AG08396 (cell line): ENCODE results near the gene RNF223.
A peak's percentile ranks its signal among the peaks of the same experiment; 100 is the strongest.
"Not testable (repeated sequence)": the region's sequence is repeated elsewhere in the genome, so short reads cannot be mapped to it uniquely, and the experiment has no call there.

Experiments
- DNase-seq: peaks from one replicate; pipeline ENCODE4 v3.0.0; 2012; ENCODE audit warnings: low spot score, mixed read lengths

The RNF223 gene

DNA sequence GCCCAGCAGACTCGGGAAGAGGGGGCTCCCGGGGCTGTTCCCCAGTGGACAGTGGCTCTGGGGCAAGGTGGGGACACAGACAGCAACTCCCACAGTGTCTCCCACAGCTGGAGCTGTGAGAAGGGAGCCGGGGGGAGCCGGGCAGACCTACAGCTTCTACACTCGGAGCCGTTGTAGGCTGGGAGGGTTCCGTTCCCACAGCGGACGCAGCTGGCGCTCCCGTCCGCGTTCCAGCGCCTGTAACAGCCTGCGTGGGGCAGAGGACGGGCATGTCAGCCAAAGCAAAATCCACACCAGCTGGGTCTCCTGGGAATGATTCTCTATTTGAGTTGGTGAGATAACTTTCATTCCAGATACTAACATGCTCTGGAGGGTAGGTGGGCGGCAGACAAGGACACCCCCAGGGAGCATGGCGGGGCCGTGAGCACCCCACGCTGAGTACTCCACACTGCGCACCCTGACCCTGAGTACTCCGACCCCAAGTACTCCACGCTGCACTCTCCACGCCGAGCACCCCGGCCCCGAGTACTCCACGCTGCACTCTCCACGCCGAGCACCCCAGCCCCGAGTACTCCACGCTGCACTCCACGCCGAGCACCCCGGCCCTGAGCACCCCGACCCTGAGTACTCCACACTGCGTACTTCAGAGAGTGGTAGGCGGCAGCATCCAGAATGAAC lies 13.4 kb upstream of the RNF223 start:
- DNase-seq = peak; percentile 9

DNA sequence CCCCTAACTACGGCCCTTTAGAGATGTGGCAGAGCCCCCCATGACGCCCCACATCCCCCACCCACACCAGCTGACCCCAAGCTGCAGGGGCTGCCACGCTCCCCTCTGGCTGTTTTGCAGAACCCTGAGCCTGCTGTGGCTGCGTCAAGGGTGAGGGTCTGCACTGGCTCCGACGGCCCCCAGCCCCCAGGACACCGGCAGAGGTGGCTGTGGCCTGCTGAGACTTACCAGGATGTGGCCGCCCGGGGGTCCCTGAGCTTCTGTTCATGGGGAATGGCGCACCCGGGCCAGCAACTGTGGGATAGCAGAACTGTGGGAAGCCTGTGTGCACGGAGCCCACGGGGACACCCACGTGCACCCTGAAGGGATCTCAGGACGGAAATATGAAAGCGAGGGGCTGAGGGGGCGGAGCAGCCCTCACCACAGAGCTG lies 12.8 kb upstream of the RNF223 start:
- DNase-seq = no peak

DNA sequence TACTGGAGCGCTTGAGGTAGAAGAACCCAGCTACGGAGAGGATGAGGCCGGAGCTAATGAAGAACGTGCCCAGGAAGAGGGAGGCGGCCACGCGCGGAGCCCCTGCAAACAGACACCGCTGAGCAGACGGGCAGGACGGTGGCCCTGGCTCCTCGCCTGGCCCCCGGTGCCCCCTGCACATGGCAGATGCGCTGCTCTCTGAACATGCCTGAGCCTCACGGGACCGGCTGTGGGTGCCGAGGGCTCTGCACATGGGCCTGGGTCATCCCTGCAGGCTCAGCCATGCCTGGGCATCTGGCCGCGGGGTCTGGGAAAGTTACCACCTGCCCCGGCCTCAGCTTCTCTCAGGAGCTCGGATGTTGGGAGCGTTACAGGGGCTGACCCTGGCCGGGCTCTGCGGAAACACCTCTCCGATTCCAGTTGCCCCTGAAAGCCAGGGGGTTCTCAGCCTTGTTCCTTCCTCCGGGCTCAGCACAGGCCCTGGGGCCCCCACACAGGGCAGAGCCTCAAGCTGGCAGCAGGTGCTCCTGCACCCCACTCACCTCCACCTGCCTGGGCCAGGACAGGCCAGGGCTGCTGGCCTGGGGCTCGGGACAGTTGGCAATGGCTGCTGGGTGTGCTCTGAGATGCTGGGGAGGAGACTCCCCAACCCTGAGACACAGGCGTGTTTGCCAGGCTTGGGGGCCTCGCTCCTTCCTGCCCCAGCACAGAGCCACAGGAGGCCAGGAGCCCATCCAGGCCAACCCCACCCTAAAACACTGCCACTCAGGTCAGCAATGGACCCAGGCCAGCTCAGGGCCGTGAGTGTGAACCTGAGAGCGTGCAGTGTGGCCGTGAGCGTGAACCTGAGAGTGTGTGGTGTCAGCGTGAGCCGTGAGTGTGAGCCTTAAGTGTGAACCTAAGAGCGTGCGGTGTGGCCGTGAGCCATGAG lies 12.1 kb upstream of the RNF223 start:
- DNase-seq = no peak

DNA sequence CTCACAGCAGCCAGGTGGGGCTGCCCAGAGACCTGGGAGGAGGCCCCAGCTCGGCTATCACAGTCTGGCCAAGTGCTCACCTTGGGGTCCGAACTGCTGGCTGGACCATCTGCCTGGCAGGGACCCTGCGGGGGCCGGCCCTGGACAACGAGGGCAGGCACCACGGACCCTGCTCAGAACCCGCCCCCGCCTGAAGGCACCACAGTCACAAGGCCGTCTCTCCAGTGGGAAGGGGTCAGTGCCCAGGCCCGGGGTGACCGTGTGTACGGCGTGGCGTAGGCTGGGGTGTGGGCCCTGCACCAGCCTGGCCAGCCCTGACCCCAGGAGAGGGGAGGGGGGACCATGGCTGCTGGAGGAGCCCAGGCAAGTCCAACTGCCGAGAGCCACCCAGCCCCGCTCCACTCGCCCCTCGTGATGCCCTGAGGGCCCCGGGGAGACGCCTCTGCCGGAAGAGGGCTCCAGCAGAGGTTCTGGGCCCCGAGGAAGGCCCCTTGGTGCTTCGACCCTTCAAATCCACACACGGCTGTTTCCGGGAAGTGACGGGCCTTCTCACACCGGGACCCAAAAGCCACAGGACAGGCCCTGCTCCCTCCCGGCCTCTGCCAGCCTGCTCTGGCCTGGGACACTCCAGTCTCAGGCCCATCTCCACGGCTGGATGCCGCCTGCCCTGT lies 11.2 kb upstream of the RNF223 start:
- no peak for DNase-seq

DNA sequence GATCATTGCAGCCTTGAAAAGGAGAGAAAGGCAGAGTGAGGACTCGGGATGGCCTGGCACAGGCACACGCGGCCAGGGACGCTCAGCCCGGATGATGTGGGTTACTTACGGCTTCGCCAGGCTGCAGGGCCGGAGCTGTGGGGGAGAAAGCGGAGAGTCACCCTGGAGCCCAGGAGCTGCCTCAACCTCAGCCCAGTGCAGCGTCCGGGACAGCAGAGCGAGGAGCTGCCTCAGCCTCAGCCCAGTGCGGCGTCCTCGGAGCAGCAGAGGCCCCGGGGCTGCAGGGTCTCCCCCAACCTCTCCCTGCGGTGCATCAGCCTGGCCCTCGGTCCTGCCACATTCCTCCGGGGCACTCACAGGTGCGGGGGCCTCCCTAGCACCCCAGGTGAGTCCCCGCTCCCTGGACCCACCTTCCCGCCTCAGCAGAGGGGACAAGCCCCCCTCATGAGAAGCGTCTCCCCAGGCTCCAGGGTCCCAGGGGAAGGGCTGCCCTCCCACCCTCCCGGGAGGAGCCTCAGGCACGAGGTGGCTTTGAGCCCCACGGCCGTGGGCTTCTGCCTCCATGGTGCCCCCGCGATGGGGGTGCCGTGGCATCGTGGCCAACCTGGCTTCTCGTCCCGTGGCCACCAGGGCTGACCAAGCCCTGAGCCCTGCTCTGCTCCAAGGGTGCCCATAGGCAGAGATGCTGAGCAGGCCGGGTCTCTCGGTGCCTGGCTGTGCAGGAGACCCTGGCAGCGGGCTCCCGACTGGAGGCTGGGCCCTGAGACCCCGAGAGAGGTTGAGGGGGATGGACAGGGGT lies 10.5 kb upstream of the RNF223 start:
- DNase-seq = no peak

DNA sequence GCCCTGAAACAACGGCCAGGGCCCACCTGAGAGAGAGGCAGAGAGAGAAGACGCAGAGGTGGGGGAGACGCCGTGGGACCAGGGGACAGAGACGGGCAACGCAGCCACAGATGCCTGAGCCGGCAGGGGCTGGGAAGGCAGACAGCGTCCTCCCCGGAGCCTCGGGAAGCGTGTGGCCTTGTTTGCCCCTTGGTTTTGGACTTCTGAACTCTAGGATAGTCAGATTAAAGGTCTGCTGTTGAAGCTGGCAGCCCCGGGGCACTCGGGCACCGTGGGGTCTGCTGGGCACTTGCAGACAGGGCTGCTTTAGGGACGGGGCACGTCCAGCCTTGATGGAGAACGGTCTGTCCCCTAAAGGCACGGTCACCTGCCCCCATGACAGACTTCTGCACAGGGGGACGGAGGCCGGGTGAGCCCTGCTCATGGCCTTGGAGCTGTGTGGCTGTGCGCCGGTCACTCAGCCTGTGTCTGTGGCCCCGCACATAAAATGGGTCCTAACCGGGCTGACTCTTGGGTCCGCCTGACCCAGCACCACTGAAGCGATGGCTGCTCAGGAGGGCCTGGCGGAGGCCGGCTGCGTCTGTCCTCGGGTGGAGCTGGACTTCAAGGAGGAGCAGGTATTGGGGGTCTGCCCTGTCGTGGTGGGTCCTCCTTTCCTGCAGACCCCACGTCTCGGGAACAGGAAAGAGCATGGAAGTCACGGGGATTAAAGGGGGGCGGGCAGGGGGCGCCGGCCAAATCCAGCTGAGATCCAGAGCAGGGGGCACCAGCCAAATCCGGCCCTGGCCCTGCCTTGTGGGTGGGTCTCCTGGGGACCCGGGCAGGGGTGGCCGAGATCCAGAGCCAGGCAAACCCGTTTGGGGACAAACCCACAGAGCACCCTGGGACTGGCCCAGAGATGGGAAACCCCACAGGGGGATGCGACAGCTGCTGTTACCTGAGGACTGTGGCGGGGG lies 9.6 kb upstream of the RNF223 start:
- DNase-seq = no peak

DNA sequence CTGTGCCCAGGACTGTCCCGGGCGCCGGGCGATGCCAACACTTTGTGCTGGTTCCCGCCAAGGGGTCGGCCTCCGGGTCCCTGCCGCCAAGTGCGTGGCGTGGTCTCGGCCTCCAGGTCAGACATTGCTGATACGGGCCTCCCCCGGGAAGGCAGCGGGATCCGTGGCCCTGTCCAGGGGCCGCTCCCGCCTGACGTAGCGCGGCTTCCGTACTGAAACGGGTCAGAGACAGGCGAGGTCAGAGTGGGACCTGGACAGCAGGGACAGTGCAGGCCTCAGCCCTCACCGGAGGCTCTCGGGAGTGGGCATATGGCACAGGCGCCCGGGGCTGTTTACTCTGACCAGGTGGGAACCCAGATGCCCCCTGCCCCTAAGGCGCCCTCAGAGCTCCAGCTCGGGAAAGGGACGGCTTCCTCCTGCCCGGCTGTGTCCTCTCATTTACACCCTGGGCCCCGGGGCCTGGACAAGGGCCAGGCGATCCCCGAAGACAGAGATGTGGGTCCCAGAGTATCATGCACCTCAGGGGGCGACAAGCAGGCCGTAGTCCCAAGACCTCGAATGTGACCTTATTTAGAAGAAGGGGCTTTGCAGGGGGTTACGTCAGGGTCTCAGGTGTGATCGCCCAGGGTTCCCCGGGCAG lies 8.8 kb upstream of the RNF223 start:
- DNase-seq = no peak

DNA sequence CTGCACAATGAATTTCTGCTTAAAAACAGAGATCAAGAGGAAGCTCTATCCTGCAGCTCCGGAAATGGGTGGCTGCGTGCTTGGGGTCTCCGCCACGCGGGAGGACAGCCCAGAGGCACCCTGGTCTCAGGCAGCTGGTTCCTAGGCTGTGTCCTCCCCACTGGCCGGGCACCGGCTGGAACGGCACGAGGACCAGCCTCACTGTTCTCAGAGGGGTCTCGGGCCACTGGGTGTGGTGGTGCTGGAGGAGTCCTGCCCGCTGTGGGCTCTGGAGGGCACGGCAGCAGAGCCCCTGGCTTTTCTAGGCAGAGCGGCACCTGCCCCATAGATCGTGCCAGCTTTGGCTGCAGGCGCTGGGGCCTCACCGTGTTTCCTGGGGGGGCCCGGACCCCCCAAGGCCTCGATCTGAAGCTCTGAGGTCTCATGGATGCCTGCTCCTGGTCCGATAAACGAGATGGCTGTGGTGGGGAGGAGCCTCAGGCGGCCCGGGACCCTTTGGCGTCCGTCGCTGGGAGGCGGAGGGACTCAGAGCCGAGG lies 8.2 kb upstream of the RNF223 start:
- DNase-seq = no peak

DNA sequence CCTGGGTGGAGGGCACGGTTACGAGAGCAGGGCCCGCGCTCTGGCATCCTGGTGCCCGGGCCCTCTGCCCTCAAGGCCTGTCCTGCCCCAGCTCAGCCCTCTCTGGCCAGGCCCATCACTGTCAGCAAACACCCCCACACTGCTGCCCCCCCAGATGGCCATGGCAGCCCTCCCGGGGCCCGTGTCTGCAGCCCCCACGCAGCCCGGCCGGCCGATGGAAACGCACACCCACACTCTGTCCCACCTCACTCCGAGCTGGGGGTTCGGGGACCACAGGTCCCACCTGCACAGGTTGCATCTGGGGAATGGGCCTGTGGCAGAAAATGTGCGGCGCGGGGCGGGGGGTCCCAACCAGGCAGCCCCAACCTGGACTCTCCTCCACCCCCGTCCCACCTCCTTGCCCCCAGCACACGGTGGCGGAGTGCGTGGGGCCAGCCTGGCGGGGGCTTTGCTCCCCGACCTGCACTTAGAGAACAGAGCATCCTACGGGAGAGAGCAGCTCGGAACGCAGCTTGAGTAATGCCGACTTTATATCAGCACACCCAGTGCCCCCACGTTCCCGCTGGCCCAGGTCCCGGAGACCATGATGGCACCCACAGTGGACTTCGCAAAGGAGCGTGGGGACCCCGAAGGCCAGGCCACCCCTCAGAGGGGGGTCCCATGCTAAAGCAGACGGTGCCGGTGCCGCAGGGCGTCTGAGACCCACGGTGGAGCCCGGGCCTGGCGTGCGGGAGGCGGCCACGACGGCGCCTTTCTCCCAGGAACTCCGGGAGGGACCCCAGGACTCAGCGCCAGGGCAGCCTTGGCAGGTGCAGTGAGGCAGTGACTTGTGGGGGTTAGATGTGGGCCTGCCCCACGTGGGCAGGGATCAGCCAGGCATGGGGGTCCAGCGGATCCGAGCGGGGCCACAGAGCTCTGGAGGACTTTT lies 7.5 kb upstream of the RNF223 start:
- no peak for DNase-seq

DNA sequence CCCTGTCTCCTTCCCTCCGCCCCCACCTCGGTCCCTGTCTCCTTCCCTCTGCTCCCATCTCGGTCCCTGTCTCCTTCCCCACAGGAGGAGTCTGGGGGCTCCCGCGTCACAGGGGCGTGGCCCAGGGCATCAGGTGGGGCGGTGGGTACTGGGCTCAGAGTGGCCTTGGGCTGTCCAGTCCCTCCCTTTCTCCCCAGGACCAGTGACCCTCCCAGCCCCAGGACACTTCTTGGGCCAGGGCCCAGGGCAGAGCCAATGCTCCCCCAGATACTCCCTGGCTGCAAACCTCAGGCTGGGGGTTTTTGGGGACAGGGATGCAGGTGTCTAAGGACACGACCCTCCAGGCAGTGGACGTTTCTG lies 6.8 kb upstream of the RNF223 start:
- no peak for DNase-seq

DNA sequence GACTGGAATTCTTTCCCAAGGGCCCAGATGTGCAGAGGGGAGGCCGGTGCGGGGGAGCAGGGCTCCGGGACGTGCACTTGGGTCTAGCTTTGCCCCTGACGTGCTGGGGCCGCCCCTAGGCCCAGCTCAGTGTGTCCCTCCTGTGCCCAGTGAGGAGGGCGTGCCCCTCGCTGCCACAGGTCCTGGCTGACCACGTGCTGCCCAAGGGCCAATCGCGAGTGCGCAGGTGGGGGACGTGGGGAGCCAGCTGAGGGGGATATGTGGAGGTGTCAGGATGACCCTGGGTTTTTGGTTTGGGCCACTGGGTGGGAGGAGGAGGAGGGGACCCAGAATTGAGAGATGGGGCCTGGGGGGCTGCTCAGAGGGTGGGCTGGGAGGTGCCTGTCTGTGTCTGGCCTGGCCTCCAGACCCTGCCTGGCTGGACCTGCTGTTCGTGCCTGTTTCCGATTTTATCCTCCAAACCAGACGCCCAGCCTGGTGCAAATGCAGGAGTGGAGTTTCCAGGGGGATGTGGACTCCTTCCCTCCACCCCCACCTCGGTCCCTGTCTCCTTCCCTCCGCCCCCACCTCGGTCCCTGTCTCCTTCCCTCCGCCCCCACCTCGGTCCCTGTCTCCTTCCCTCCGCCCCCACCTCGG lies 6.1 kb upstream of the RNF223 start:
- peak; percentile 77 for DNase-seq

DNA sequence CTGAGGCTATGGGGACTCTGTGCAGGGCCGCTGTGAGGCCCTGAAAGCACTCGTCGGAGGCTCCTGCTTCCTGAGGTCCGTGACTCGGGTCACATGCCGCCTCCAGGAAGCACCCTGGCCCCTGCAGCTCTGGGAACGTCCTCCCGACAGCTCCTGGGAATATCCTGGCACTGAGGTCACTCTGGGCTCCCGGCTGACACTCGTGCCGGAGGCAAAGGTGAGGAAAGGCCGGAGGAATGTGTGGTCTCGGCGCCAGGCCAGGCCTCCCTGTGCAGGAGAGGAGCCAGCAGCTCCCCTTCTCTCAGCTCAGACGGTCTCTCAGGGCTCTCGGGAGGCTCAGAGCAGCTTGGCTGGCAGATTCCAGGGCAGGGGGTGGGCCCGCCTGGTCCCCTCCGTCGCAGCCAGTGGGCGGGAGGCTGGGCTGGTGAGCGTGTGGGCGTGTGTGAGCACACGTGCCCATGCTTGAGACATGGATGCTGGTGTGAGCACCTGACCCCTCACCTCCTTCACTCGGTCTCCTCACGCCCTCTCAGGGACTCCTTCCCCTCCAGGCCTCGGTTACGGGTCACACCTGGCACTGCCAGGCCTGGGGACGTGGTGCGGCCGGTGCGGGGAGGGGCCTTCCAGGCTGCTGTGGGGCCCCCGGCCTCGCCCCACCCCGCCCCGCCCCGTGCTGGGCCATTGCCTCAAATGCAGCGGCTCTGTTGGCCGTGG lies 5.5 kb upstream of the RNF223 start:
- DNase-seq = peak; percentile 90

DNA sequence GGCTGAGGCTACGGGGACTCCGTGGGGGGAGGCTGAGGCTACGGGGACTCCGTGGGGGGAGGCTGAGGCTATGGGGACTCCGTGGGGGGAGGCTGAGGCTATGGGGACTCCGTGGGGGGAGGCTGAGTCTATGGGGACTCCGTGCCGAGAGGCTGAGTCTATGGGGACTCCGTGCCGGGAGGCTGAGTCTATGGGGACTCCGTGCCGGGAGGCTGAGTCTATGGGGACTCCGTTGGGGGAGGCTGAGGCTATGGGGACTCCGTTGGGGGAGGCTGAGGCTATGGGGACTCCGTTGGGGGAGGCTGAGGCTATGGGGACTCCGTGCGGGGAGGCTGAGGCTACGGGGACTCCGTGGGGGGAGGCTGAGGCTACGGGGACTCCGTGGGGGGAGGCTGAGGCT lies 3.3 kb upstream of the RNF223 start:
- DNase-seq = not testable (repeated sequence)

DNA sequence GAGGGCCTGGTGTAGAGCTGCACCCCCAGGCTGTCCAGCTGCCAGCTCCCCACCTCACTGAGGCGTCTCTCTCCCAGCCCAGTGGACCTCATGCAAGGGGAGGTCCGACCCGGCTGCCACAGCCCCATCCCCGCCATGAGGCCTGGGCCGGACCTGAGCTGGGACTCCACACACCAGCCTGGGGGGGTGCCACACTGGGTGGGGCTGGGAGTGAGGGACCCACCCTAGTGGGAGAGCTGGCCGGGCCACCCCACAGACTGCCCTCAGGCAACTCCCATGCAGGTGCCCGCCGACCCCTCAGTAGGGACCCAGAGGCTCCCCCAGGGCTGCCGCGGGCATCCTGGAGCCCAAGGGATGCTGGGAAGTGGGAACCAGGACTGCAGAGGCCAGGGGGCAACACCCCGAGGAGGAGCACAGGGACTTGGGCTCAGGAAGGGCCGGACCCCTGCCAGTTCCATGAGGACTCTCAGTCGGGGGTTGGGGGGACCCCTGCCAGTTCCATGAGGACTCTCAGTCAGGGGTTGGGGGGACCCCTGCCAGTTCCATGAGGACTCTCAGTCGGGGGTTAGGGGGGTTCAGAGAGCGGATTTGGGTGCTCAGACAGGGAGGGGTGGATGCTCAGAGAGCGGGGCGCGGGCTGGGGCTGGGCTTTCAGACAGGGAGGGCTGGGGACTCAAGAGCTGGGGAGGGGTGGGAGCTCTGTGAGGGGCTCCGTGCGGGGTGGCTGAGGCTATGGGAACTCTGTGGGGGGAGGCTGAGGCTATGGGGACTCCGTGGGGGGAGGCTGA lies 1.2 kb upstream of the RNF223 start:
- DNase-seq = no peak

DNA sequence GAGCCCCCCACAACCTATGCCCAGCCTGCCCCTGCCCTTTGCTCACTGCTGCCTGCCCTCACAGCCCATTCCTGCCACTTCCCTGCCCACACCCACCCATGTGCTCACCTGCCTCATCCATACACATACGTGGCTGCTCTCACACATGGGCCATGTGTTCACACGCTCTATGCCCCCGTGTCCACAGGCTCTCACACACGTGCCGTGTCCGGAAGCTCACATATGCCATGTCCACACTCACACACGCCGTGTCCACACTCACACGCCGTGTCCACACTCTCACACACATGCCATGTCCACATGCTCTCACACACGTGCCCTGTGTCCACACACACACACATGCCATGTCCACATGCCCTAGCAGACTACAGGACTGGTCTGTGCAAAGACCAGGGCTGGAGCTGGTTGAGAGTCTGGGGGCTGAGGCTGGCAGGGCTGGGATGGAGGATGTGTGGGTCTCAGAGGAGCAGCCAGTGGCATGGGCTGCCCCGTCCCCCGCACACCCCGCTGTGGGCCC lies 583 bp upstream of the RNF223 start:
- no peak for DNase-seq

DNA sequence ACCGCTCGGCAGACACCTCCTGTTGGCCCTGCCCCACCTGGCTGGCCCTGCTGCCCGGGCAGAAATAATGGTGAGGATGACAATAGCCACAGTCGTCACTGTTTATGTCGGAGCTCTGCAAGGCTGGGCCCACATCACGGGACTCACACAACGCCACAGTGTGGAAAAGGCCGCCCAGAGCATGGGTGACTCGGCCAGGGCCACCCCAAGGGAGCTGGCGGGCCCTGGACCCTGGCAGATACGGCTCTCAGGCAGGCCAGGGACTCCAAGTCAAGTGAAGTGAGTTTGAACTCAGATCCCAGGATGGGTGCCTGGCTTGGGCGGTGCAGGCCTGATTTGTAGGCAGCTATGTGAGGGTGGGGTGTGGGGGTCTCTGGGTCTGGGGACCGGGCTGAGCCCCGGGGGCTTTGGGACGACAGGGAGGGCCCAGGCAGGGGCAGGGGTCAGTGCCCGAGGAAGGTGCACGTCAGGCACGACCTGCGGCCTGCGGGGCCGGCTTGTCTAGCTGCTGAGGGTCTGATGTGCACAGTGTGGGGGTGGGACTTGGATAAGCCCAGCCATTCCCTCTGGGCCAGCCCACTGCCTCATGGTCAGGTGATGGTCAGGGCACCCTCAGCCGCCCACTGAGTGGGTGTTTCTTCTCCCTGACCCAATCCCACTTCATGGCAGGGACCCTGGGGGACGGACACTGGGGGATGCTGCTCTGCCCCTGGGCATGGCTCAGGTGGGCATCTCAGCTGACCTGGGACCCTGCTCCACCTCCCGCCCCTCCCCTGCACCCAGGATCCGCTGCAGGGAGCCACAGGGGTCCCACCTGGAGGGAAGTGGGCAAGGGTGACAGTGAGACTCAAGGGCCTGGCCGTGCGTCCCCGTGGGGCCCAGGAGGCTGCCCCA lies 1.0 kb downstream of the RNF223 start:
- no peak for DNase-seq
